Measurements from ENCODE around the gene DOHH.
"Not testable (repeated sequence)": the region's sequence is repeated elsewhere in the genome, so short reads cannot be mapped to it uniquely, and the experiment has no call there.

DOHH gene

GRCh38 chr19:3534375-3535234, 34.1 kb upstream of the DOHH start:
- FAIRE-seq, result no peak

GRCh38 chr19:3533563-3534216, 33.2 kb upstream of the DOHH start:
- no peak for FAIRE-seq

GRCh38 chr19:3533033-3533432, 32.6 kb upstream of the DOHH start:
- FAIRE-seq, result no peak

DNA sequence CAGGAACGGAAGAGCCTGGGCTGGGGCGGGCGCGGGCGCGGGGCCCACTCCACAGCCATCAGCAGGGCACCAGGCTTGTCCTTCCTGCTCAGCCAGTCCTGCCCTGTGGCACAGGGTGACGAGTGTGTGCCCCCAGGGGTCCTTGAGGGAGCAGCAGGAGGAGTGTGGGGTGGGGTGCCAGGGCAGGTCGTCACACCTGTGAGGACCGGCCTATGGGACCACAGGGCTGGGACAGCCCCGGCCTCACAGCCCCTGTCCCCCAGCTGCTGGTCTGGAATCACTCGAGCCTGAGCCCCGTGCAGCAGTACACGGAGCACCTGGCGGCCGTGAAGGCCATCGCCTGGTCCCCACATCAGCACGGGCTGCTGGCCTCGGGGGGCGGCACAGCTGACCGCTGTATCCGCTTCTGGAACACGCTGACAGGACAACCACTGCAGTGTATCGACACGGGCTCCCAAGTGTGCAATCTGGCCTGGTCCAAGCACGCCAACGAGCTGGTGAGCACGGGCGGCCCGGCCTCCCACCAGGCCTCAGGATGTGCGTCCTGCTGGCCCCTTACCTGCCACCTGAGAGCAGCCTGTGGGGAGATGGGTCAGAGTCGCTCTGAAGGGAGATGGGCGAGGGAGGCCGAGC, 31.8 kb upstream of the DOHH start:
- FAIRE-seq, result no peak

DNA sequence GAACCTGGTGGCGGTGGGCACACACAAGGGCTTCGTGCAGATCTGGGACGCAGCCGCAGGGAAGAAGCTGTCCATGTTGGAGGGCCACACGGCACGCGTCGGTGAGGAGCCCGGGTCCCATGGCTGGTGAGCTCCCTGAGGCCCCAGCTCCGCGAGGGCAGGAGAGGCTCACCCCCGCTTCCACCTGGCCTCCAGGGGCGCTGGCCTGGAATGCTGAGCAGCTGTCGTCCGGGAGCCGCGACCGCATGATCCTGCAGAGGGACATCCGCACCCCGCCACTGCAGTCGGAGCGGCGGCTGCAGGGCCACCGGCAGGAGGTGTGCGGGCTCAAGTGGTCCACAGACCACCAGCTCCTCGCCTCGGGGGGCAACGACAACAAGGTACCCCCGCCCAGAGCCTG, 31.2 kb upstream of the DOHH start:
- FAIRE-seq, result no peak

DNA sequence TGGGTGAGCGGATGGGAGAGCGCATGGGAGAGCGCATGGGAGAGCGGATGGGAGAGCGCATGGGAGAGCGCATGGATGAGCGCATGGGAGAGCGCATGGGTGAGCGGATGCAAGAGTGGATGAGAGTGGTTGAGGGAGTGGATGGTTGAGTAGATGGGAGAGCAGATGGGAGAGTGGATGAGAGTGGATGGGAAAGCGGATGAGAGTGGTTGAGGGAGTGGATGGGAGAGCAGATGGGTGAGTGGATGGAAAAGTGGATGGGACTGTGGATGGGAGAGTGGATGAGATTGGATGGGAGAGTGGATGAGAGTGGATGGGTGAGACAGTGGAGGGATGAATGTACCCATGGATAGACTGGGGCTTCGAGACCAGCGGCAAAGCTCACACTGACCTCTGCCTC, 29.9 kb upstream of the DOHH start:
- no peak for FAIRE-seq

- FAIRE-seq, result not testable (repeated sequence)
Measured at GRCh38 chr19:3529299-3529698, 28.8 kb upstream of the DOHH start.

DNA sequence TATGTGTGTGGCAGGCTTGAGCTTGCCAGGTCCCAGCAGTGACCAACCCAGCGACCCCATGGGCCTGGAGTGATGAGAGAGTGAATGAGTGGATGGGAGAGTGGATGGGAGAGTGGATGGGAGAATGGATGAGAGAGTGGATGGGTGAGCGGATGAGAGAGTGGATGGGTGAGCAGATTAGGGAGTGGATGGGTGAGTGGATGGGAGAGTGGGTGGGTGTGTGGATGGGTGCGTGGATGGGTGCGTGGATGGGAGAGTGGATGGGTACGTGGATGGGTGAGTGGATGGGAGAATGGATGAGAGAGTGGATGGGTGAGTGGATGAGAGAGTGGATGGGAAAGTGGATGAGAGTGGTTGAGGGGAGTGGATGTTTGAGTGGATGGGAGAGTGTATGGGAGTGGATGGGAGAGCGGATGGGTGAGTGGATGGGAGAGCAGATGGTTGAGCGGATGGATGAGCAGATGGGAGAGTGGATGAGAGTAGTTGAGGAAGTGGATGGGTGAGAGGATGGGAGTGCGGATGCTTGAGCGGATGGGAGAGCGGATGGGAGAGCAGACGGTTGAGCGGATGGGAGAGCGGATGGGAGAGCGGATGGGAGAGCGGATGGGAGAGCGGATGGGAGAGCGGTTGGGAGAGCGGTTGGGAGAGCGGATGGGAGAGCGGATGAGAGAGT, 28.2 kb upstream of the DOHH start:
- no peak for FAIRE-seq

- no peak for FAIRE-seq
Measured at GRCh38 chr19:3528080-3528479, 27.6 kb upstream of the DOHH start.

DNA sequence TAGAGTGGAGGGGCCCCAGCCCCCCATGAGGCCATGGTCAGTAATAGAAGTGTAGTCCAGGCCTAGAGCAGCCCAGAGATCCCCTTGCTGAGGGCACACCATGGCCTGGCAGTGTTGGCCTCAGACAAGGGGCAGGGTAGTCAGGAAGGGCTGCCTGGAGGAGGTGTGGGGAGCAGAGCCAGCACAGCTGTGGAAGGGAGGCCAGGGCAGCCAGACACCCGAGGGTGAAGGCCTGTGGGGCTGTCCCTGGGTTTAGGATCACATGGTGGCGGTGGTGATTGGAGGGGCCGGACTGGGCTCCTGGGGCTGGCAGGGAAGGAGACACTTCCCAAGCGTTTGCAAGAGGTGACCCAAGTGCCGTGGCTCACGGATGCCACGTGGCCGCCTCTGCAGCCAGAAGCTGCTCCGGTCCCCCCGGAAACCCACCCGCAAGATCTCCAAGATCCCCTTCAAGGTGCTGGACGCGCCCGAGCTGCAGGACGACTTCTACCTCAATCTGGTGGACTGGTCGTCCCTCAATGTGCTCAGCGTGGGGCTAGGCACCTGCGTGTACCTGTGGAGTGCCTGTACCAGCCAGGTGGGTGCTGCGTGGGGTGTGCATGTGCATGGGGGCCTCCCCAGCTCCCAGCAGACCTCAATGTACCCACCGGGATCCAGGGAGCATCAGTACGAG, 26.9 kb upstream of the DOHH start:
- FAIRE-seq, result no peak

DNA sequence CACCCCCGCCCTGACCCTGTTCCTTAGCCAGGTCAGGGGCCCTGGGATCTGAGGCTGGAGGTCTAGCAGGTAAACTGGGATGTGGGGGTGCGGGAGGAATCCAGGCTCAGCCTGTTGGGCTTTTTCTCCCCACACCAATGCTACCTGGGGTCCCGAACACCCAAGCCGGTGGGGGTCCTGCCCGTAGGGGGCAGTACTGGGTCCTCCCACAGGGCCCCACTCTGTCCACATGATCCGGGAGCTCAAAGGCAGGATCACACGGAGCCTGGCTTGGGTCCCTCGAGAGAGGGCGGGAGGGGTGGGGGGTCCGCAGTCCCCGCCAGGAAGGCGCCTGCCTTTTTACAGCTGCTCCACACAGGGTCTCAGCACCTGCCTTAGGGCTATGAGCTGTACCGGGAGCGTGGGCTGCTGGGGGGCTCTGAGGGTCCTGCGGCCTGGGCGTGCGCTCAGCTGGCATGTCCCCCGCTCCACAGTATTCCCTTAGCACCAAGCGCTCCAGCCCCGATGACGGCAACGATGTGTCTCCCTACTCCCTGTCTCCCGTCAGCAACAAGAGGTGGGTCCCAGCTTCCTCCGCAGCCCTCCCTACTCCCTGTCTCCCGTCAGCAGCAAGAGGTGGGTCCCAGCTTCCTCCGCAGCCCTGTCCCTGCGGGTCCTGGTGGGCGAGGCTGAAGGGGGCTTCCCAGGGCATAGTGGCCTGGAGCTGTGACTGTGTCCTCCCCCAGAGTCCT, 26.2 kb upstream of the DOHH start:
- no peak for FAIRE-seq

DNA sequence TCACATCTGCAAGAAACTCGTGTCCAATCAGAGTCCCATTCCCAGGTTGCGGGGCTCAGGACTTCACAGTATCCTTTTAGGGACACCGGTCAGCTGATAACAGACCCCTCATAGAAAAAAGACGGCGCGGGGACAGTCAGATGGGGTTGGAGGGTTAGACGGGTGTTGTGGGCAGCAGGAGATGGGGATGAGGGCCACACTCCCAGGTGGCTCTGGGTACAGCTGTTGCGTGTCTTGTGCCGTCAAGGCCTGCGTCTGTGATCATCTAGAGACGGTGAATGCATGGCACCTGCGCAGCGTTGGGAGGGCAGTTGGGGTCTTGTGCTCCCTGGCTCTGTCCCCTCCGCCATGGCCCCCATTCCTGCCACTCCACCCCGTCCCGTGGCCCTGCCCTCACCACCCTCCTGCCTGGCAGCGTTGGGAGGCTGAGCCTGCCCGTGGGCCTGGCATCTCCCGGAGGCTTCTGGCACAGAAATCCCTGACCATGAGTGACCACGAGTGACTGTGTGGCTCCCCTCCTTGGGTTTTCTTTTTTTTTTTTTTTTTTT, 24.5 kb upstream of the DOHH start:
- FAIRE-seq, result no peak

GRCh38 chr19:3524078-3524842, 23.8 kb upstream of the DOHH start:
- FAIRE-seq, result no peak

DNA sequence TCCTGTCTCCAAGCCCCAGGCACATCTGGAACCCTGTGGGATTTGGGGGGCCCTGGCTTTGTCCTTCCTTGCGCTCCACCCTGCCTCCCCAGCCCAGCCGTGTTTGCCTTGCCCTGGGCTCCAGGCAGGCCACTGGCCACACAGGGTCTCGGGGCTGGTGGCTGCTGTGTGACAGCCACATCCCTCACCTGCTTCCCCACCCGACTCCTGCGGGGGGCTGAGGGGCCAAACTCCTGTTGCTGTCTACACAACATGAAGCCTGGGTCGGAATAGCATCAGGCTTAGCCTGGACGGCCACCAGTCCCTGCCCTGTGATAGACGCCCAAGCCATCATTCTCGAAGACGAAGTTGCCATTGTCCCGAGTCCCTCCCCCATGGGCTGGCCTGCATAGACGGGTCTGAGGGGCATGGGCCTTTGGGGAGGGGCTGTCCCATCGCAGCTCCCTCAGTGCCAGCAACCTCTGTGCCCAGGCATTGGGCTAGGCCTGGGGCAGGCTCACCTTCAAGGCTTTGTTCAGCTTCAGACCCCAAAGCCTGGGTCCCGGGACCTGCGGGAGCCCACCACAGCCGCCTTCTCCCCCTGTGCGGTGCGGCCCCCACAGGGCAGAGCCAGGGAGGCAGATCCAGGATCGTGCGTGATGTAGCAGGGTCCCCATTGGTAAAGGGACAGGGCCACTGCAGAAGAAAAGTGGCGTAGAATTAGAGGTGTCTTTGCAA, 23.0 kb upstream of the DOHH start:
- no peak for FAIRE-seq

DNA sequence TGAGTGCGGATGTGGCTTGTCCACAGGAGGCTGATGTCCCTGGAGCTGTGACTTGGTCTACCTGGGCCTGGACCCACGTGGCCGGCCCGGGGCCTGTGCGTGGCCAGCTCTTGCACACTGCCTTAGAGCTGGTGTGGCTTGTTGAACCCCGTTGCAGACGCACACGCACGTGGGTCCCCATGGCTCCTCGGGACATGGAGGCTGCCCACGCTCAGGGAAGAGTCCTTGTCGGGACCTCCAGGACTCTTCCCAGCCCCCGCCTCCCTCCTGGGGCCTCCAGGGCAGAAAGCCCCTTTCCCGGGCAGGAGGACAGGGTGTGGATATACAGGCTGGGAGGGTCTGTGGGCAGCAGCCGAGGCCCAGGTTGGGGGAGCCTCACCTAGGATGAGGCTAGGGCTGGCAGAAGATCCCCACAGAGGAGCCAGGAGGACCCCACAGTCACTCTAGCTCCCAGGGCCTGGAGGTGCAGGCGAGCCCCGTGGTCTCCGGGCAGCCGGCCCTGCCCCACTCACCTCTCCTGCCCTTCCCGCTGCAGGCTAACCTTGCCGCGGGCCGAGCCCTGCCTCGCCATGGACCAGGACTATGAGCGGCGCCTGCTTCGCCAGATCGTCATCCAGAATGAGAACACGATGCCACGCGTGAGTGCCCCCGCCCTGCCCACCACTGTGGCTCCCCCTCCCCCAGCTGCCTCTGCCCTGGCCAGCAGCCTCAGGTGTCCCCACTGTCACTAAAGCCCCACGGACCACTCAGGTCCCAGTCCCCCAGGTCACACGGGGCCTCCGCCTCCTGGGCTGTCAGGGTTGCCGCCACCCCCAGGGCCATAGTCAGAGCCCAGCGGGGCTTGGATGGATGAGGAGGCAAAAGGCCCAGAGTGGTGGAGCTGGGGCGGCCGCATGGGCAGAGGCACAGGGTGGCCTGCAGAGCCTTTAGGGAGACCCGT, 22.2 kb upstream of the DOHH start:
- FAIRE-seq, result no peak

- no peak for FAIRE-seq
Measured at GRCh38 chr19:3521104-3521445, 20.6 kb upstream of the DOHH start.

DNA sequence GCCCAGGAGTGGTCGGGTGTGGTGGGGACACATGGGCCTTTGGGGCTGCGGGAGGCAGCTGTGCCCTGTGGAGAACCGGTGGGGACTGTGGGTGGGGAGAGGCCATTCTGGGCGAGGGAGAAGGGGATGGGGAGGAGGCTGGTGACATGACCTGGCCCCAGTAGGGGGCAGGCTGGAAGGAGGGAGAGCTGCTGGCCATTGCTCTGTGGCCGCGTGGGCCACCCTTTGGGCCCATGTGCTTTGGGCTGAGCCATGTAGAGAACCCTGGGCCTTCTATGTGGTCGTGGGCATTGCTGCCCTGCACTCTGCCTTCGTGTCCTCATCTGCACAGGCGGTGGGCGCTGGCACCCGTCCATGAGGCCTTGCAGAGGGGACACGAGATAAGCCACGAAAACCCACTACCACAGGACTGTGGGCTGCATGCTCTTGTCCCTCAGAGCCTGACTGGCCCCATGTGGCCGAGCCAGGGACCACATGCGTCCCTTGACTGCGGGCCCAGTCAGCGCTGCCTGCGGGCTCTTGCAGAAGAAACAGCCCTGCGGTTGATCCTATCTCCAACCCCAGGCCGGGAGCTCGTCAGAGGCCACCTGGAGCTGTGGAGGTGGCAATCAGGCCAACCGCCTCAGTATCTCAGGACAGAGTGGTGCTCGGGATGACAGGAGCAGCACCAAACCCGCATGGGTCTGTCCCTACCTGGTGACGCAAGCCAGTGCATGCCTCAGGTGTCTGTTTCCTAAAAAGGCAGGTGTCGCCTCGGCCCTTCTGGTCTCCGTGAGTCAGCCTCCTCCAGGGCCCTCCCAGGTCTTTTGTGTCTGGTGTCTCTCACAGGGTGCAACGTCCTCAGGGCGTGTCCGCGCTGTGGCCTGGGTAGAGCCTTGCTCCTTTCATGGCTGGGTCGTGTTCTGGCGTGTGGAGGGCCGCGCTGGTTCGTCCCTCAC, 20.0 kb upstream of the DOHH start:
- FAIRE-seq, result no peak

DNA sequence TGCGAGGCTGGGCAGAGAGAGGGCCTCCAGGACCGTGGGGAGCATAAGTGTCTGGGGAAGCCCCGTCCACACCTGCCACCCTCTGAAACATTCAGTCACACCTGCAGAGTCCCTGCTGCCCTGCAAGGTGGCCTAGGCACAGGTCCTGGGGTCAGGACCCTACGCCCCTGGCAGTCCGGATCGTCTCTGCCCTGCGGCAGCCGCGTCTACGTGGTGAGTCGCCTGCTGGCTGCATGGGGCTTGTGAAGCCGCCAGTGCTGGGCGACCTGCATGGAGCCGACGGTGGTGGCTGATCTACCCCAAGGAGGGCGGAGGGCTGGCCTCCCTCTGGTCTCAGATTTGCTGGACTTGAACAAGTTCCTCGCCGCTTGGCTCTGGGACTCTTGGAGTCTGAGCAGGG, 18.7 kb upstream of the DOHH start:
- FAIRE-seq, result no peak
